Measurements from ENCODE around the gene CDH13.

DNA sequence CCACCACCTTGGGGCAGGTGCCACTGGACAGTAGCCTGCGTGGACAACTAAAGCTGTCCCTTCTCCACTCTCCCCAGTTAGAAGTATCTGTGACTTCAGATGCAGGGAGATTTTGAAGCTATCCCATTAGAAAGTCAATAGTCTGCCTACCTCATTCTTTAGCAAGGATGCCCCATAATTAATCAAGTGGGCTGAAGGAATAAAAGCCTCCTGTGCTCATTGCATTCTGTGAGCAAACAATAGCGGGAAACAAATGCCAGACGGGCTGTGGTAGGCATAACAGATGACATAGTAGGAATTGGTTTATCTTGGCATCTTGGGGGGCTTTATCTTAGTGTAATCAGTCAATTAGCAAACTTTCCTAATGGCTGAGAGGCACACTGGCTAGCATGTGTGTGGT, 1084.3 kb downstream of the CDH13 start:
- TF ChIP-seq, protein P1, sequence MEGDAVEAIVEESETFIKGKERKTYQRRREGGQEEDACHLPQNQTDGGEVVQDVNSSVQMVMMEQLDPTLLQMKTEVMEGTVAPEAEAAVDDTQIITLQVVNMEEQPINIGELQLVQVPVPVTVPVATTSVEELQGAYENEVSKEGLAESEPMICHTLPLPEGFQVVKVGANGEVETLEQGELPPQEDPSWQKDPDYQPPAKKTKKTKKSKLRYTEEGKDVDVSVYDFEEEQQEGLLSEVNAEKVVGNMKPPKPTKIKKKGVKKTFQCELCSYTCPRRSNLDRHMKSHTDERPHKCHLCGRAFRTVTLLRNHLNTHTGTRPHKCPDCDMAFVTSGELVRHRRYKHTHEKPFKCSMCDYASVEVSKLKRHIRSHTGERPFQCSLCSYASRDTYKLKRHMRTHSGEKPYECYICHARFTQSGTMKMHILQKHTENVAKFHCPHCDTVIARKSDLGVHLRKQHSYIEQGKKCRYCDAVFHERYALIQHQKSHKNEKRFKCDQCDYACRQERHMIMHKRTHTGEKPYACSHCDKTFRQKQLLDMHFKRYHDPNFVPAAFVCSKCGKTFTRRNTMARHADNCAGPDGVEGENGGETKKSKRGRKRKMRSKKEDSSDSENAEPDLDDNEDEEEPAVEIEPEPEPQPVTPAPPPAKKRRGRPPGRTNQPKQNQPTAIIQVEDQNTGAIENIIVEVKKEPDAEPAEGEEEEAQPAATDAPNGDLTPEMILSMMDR (IDR thresholded peaks at IDR 0.05), result no peak
- TF ChIP-seq POLR2A (IDR thresholded peaks at IDR 0.05) (no peak), EP300 (IDR thresholded peaks at IDR 0.05) (no peak), POLR2AphosphoS5 (IDR thresholded peaks at IDR 0.05) (no peak)
